ENCODE measurements around the gene CCDC106.
A peak's percentile ranks its signal among the peaks of the same experiment; 100 is the strongest.

The CCDC106 gene

DNA sequence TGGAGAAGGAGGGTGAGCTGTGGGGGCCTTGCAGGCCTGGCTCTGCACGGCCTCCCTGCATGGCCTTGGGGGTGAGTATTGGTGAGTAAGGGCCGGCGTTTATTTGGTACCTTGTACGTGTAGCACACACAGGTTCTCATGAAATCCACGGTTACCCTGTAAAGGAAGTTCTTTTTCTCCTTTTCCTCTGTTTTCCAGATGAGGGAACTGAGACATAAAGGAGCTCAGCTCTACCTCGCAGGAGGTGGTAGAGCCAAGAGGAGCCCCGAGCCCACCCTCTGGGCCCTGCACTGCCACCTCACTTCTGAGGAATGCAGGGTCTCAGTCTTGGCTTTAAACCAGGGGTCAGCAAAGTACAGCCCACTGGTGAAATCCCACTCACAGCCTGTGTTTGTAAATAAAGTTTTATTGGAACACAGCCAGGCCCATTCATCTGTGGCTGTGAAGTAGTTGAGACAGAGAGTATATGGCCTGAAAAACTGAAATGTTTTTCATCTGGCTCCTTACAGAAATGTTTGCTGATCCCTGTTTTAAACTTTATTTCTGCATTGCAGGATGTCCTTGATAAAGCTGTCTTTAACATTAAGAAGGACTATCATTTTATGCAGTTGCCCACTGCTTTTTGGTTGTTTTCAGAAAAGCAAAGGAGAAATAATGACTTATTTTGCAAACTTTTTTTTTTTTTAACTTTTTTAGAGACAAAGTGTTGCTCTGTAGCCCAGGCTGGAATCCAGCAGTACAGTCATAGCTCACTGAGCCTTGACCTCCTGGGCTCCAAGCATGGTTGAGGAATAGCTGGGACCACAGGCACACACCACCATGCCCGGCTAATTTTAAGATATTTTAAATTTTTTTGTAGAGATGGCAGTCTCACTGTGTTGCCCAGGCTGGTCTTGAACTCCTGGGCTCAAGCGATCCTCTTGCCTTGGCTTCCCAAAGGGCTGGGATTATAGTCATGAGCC is 33.4 kb downstream of the CCDC106 start:
- DNase-seq (ENCODE audit: low spot score) = no peak

DNA sequence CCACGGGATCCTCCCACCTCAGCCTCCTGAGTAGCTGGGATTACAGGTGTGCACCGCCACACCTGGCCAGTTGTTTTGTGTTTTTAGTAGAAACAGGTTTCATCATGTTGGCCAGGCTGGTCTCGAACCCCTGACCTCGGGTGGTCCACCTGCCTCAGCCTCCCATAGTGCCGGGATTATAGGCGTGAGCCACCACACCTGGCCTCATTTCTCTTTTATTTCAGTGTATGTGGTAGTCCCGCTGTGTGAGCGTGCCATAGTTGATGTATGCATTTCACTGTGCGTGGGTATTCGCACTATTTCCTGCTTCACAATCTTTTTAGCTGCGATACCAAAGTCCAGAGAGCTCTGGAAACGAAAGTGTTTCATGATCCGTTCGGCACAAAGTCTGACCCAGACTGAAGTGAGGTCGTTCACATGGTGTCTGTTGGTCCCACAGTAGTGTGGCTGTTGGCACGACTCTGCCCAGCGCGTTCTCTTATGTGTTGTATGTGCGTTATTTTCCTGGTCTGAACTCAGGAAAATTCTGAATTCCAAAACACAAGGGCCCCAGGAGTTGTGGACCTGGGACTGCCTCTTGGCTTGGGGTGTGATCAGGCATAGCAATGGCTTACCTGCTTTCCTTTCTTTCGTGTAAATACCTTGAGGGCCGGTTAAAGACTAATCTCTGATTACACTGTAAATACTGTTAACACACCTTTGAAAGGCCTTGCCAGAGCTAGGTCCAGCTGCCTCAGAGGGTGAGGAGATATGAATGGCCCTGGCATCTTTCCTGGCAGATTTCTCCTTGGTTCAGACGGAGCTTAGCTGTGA is 35.6 kb downstream of the CCDC106 start:
- DNase-seq (ENCODE audit: low spot score) = no peak

DNA sequence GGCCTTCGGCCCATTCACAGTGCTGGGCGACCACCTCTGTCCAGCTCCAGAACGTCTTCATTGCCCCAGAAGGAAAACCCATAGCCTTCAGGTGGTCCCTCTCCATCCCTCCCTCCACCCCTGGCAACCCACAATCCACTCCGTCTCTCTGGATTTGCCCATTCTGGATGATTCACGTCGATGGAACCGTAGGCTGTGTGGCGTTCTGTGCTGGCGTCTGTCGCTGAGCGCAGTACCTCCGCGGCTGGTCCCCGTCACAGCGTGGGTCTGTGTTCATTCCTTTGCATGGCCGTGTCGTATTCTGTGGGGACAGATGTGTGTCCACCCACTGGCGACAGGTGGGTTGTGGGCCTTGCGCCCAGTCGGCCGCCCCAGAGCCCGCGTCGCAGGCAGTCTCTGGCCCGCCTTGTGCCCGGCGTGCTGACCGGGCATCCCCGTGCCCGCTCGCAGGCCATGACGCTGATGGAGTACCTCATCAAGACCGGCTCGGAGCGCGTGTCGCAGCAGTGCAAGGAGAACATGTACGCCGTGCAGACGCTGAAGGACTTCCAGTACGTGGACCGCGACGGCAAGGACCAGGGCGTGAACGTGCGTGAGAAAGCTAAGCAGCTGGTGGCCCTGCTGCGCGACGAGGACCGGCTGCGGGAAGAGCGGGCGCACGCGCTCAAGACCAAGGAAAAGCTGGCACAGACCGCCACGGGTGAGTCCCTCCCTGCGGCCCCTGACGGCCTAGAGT is 37.1 kb downstream of the CCDC106 start:
- no peak for DNase-seq (ENCODE audit: low spot score)

DNA sequence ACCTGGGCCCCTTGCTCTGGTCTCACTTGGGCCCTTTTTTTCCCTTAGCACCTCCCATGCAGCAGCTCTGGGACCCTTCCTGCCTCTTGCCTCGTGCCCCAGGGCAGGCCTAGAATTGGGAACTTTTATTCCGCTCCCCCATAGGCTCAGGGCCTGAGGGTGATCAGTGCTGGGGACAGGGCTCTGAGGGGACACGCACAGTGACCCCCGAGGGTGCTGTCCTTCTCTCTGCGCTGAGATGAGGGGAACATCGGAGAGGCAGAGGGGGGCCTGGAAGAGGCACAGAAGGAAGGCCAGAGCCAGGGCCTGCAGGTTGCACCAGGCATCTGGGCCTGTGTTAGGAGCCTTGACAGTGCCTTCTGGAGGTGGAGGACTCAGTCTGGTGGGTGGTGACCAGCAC is 37.8 kb downstream of the CCDC106 start:
- DNase-seq (ENCODE audit: low spot score) = no peak

DNA sequence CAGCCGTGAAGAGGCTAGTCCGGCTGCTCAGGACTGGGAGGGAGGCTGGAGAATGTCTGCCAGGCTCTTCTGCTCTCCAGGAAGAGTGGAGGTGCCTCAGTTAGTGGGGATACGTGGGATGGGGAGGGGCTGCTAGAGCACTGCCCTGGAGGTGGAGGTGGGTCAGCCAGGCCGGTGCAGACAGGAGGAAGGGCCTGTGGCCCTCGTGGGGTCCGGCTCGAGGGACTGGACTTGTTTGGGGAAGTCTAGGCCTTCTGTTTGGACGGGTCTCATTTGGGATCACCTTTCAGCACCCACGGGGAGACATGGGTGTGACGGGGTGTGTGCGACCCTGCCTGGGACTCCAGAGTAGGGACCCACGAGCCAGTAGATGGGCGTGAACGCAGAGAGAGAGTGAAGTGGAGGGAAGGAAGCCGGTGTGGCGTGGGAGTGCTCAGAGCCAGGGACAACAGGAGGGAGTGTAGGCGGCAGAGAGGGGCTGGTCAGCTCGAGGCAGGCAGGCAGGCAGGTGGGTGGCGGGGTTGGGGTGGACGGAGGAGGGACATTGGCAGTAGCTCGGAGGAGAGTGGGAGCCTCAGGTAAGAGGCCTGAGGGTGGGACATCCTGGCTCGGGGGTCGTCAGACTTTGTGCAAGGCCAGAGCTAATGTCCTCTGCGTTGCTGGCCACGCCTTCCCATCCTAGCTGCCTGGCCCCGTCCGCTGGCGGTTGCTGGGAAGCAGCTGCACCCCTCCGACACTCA is 38.5 kb downstream of the CCDC106 start:
- DNase-seq (ENCODE audit: low spot score) = no peak

DNA sequence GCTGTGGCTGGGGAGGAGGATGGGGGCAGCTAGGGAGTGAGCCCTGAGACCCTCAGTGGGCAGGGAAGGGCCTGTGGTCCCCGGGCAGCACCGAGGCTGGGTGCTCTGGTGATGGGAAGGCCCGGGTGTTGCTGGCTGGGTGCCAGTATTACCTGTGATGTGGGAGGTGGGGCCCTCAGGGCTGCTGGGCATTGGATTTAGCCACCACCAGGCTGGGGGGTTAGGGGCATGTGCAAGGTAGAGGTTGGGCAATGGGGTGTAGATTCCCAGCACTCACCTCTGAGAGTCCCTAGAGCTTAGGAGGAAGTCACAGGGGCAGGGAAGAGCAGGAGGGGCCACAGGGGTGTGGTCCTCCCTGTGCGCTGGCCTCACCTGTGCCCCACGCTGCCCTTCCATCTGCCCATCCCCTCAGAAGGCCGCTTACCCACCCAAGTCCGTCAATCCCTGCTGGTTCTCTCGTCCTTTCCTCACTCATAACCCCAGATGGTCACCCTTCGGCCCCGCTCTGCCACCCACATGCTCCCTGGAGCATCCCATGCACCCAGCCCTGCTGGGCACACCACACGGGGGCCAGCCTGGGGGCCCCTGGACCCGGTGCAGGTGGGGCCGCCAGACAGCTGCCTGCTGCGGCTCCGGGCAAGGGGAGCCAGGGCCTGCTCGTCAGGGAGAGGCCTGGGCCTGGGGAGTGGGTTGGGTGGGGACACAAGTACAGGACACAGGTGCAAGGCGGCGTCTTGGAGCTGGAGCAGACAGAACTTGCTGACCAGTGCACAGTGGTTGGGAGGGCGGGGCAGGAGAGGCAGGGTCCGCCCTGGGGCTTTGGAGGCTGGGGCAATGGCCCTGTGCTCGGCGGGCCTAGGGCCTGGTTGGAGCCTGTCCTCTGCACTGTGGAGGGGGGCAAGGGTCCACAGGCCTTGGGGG is 39.5 kb downstream of the CCDC106 start:
- no peak for DNase-seq (ENCODE audit: low spot score)

DNA sequence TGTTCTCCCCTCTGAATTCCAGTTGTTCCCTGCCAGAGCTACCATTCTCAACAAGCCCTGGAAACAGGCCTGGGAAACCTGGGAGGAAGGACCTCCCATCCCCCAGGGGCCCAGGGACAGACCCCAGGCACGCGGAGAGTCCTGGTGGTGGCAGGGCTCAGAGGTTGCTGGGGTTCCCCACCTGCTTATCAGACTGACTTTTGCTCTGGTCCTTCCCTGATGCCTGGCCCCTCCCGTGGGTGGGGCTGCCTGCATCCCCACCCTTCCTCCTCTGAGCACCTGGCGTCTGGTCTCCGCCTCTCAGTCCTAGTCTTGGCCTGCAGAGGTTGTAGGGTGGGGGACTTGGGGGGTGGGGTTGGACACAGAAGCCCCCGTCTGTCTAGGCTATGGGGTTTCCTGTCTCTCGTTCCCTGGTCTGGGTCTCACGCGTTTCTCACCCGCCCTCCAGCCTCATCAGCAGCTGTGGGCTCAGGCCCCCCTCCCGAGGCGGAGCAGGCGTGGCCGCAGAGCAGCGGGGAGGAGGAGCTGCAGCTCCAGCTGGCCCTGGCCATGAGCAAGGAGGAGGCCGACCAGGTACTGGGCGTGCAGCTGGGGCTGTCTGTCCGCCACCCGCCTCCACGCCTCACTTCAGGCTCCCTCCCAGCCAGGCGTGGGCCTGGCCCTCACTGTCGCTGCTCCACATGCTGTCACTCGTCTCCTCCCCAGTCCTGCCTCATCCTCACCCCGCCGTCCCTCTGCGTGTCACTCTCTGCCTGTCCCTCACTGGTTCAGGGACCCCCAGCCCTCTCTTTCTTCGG is 40.6 kb downstream of the CCDC106 start:
- DNase-seq (ENCODE audit: low spot score) = peak; percentile 52

DNA sequence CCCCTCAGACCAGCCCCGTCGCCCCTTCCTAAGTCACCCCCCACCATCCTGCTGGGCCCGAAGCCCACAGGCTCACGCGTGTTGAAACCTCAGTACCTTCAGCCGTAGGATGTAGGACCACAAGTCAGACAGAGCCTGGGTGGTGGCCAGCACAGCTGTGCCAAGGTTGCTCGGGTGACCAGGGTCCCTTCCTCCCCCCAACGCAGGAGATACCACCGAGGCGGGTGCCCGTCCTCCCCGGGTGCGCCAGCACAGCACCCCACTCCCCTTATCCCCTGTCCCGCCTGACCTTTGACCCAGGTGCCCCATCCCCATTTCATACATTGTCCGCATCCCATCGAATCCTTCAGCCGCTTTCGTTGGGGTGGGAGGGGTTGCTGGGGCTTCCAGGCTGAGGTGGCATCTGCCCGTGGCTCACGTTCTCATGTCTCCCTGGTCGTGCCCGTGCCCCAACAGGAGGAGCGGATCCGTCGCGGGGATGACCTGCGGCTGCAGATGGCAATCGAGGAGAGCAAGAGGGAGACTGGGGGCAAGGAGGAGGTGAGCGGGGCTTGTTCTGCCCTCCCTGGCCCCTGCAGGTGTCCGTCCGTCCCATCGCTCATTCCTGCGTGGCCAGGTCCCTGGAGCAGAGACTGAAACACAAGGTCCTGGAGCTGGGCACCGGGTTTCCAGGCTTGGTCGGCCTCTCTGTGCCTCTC is 41.5 kb downstream of the CCDC106 start:
- no peak for DNase-seq (ENCODE audit: low spot score)

DNA sequence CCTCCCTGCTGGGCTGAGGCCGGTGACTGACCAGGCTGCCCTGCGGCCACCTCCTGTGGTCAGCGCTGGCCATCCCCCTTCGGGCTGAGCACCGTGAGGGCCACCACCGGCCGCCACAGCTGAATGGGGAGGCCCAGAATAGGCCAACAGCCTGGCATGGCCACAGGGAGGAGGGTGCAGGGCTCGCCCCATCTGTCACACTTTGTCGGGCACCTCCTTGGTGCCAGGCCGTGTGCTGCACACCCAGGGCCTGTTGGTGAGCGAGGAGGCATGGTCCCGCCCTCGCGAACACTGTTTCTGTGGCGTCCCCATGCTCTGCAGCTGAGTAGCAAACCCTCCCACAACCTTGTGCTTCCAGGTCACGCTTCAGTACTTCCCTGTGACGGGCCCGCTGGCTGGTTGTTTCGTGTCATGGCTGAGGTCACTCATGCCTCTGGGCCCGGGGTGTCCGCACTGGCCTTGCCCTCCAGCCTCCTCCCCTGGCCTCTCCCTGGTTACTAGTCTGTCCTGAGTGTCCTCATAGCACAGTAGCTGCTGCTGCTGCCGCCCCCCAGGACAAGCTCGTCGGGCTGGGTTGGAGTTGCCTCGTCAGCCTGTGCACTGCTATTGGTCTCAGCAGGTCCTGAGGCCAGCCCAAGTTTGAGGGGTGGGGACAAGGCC is 42.2 kb downstream of the CCDC106 start:
- DNase-seq (ENCODE audit: low spot score) = no peak

DNA sequence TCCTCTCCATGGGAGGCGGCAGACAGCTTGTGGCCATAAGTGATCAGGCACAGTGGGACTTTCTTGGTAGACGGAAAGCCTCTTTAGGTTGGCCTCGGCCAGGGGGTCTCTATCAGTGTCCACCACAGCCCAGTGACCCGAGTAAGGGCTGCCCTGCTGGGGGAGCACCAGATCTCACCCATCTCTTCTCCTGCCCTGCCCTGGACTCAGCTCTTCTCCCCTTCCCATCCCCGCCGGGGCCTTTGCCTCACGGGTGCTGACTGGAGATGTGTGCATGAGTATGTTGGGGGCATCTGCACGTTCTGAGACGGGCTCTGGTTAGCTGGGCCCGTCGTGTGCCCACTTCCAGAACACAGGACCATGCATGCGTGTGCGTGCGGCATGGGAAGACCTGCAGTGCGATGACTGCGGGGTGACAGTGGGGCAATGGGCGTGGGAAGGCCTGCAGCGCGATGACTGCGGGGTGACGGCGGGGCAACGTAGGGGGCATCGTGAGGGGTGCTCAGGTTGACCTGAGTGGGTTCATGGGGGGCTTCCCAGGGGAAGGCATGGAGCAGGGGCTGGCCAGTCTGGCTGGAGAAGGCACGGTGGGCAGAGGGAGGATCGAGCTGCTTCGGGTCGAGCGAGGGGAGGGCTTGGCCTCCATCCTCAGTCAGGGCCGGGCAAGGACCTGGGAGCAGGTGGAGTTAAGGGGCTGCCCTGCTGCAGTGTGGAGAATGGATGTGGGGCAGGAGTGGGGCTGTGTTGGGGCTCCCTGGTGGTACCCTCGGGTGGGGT is 42.9 kb downstream of the CCDC106 start:
- no peak for DNase-seq (ENCODE audit: low spot score)

DNA sequence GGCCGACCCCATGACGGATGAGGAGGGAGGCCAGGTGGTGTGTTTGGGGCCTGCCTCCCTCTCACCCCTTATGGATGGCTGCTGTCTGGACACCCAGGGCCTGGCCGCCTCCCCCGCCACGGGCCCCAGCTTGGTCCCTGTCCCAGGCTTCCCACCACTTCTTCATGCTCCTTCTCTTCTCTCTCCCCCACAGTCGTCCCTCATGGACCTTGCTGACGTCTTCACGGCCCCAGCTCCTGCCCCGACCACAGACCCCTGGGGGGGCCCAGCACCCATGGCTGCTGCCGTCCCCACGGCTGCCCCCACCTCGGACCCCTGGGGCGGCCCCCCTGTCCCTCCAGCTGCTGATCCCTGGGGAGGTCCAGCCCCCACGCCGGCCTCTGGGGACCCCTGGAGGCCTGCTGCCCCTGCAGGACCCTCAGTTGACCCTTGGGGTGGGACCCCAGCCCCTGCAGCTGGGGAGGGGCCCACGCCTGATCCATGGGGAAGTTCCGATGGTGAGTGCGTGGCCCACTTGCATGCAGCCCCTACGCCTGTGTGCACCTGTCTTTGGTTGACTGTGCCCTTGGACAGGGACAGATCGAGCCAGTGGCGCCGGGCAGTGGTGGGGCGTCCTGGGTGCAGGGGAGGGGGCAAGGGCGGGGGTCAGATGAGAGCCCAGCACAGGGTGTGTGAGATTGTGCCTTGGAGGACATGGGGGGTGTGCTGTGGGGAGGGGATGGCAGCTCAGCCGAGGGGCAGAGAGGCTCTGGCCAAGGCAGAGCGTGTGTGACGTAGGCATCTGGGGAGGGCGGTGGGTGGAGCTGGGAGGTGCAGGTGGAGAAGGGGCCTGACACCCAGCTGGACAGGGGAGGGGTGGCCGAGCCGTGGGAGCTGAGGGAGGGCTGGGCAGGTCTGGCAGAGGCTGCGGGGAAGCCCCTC is 43.8 kb downstream of the CCDC106 start:
- DNase-seq (ENCODE audit: low spot score) = no peak

DNA sequence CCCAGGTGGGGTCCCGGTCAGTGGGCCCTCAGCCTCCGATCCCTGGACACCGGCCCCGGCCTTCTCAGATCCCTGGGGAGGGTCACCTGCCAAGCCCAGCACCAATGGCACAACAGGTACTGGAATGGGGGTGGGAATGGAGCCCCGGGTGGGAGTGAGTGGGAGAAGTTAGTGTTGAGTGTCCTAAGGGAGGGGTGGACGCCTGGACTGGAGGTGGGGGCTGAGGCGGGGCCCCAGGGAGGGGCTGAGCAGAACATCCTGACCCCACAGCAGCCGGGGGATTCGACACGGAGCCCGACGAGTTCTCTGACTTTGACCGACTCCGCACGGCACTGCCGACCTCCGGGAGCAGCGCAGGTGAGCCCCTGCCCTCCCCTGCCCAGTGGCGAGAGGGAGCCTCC is 44.7 kb downstream of the CCDC106 start:
- no peak for DNase-seq (ENCODE audit: low spot score)

DNA sequence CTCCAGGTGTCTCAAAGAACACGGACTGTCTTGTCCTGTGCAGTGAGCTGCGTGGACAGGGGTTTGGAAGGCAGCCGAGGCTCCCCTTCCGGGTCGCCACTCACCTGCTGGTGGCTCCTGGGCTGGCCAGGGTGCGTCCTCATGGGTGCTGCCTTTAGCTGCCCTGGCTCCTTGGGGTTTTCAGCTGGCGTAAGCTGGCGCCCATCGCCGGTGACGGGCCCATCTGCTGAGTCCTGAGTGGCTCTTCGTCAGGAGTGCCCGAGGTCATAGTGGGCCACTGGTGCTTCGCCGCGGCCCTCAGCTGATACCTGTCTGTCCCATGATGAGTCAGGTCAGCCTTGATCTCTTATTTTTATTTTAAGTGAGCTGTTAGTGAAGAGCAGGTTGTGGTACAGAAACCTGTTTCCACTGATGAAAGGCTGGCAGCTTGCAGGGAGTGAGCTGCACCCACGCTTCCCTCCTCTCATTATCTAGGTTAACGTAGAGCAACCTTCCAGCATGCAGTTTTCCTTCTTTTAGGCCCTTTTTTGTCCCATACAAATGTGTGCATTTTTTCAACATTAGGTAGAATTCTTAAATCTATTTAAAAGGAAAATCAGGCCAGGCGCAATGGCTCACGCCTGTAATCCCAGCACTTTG is 45.4 kb downstream of the CCDC106 start:
- DNase-seq (ENCODE audit: low spot score) = no peak

DNA sequence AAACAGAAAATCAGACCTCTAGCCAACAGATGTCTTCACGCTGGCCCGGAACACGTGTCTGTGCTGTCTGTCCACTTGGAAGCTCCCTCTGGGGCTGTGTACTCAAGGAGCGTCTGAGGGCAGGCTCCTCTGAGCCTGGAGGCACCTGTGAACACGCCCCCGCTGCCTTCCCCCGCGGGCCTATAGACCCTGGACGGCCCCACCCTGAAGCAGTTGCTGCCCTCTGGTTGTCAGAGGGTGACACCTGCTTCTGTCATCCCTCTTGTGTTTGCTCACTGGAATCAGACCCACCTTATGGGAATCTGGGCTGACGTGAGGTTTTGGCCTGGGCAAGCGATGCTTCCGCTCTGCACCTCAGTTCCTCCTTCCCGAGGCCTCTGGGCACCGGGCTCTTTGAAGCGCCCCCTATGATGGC is 46.2 kb downstream of the CCDC106 start:
- no peak for DNase-seq (ENCODE audit: low spot score)

DNA sequence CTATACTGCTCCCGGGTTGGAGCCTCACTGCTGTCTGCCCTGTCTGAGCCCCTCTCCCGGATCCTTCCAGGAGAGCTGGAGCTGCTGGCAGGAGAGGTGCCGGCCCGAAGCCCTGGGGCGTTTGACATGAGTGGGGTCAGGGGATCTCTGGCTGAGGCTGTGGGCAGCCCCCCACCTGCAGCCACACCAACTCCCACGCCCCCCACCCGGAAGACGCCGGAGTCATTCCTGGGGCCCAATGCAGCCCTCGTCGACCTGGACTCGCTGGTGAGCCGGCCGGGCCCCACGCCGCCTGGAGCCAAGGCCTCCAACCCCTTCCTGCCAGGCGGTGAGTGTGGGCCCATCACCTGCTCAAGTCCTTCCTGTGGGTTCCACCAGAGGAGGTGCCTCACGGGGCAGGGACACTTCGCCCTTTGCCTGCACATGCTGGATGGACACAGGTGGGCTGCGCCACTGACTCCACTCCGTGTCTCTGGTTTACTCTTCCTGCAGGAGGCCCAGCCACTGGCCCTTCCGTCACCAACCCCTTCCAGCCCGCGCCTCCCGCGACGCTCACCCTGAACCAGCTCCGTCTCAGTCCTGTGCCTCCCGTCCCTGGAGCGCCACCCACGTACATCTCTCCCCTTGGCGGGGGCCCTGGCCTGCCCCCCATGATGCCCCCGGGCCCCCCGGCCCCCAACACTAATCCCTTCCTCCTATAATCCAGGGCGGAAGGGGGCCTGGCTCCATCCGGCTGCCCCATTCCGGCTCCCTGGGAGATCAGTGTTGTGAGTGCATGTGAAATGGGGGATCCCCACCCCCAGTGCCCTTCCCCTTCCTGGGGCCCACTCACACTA is 46.9 kb downstream of the CCDC106 start:
- DNase-seq (ENCODE audit: low spot score) = no peak

Data from SK-N-DZ (cell line).